SHP77 (cell line): ENCODE data around the gene DOLPP1.

Source experiments
- DNase-seq, 2 experiments: peaks; one replicate each; lab custom pipeline; 2025; lab: John Stamatoyannopoulos, UW

Gene DOLPP1

DNA sequence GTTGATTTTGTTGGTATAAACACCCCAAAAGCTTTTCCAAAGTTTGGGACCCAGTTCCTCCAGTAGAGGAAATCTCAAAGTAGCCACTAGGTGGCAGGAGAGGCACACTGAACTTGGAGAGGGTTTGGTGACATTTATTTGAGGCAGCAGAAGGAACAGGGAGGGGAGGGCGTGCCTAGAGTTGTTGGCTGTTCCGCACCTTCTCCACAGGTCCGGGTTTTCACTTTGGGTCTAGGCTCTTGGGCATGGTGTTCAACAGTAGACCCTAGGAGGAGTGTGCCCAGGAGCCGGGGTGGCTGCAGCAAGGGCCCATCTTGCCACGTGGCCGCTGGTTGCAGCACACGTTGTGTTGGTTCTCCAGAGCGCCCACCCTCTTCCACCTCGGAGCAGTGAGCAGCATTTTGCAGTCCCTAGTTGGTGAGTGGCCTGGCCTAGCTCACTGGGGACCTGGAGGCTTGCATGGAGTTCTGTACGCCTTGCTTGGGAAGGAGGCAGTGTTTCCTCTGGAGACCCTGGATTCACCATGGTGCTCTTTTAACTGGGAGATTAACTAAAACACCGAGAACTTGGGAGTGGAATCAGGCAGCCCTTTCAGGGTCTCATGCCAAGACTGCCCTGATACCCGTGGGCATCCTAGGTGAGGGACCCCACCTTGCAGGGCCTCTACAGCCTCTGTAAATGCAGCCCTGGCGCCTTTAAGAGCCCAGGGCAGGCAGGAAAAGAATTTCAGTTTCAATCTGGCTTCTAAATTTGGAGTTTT, 58.5 kb downstream of the DOLPP1 start:
- DNase-seq, result peak; percentile 72 to 73

DNA sequence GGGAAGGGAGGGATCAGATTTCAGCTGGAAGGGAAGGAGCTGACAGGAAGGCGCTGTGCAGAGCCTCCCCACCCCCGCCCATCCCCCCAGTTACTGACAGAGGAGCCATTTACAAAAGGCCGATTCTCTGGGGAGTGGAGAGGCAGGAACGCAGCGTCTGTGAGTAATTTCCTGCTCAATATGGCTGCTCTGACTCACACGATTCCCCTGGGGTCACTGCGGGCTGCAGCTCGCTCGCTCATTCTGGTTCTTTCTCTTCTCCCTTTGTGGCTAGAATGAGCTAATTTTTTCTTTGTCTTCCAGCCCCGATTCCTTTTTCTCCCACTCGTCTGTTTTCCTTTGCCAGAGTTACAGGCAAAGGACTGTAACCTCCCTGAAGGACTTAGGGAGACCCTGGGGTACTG, 59.1 kb downstream of the DOLPP1 start:
- DNase-seq, result peak; percentile 70 to 88
